Measurements from ENCODE around the gene TMBIM4.
A peak's percentile ranks its signal among the peaks of the same experiment; 100 is the strongest.

TMBIM4 gene

DNA sequence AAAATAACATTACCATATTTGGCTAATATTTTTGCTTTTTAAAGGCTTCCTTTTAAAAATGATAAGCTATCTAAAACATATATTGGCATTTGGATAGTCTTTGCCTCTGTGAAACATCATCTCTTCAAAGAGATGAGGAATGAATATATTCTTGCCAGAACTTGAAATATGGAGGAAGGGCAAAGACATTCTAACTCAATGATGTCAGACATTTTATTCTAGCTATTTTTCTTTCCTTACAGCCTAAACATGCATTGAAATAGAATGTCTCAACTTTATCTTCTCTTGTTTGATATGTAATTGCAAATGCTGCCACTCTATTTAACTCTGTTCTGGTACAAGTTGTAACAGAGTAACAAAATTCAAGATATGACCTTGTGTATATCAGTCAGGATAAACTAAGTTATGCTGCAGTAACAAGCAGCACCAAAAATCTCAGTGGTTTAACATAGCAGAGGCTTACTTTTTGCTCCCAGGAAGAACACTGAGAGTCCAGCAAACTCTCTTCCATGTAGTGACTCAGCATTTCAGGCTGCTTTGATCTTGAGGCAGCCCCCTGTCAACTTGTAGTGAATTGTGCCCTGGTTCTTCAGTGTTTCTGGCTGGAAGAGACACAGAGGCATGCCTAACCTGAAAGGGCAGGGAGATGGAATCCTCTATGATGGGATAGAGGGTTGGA lies 30.2 kb upstream of the TMBIM4 start:
- no peak overlapping the region for H3K4me3 ChIP-seq (ENCODE audit: control insufficient read depth, low read depth, low read length)
- peak; percentile 23 for DNase-seq (ENCODE audit: low read depth)
- TF ChIP-seq, protein P1, sequence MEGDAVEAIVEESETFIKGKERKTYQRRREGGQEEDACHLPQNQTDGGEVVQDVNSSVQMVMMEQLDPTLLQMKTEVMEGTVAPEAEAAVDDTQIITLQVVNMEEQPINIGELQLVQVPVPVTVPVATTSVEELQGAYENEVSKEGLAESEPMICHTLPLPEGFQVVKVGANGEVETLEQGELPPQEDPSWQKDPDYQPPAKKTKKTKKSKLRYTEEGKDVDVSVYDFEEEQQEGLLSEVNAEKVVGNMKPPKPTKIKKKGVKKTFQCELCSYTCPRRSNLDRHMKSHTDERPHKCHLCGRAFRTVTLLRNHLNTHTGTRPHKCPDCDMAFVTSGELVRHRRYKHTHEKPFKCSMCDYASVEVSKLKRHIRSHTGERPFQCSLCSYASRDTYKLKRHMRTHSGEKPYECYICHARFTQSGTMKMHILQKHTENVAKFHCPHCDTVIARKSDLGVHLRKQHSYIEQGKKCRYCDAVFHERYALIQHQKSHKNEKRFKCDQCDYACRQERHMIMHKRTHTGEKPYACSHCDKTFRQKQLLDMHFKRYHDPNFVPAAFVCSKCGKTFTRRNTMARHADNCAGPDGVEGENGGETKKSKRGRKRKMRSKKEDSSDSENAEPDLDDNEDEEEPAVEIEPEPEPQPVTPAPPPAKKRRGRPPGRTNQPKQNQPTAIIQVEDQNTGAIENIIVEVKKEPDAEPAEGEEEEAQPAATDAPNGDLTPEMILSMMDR (conservative IDR thresholded peaks at IDR 0.05; ENCODE audit: control insufficient read depth, insufficient read depth, low read depth, low read length) = no peak

DNA sequence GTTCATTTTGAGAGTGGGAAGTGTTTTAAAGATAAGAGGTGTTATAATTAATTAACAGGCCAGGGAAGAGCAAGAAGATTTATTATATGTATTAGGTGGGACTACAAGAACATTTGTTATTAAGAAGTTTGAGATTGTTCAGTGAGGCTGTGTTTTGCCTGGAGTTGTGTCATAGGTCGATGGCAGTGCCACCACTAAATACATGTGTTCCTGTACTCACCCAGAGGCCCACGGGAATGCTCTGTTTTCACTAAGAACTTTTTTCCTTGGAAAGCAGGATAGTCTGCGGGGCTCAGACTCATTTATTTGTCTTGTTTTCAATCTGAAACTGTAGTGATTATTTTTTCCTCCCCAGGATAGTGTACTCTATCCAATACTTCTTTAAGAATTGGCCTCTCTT lies 29.3 kb upstream of the TMBIM4 start:
- TF ChIP-seq, protein P1 (conservative IDR thresholded peaks at IDR 0.05; ENCODE audit: control insufficient read depth, insufficient read depth, low read depth, low read length) = no peak
- H3K4me3 ChIP-seq (ENCODE audit: control insufficient read depth, low read depth, low read length) = no peak overlapping the region
- no peak for DNase-seq (ENCODE audit: low read depth)

DNA sequence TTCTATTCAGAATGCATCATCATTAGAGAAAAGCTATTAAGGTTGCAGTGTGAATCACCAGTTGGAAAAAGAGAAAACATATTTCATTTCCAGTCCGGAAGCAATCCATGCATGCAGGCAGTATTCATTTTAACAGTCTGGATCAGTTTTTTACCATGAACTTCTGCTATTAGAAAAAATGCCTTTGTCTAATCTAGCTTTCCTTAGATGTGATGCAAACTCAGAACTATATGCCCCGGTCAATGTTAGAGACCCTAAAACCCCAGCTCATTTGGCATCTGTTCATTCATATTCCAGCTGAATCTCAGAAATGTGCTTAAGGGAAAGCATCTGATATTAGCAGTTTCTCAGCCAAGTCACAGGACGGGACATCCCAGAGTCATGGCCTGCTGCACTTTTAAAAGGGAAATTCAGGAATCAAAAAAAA lies 27.7 kb upstream of the TMBIM4 start:
- TF ChIP-seq, protein P1 (conservative IDR thresholded peaks at IDR 0.05; ENCODE audit: control insufficient read depth, insufficient read depth, low read depth, low read length) = no peak
- peak; percentile 50 for DNase-seq (ENCODE audit: low read depth)

DNA sequence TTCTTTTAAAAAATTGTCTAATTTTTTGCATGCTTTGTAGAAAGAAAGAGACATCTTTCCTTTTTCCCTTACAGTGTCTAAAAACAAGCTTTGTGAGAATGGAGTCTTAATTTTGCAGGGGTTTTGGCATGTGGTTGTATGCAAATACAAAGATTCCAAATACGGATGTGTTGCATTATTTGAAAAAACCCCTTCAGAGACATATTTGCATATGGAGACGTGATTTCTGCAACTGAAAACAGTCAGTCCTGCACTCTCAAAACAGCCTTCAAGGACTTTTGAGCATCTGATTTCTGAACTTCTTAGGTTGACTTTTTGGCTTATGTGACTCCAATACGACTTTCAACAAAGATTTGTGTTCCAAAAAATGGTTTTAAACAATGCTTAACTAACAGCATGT lies 27.0 kb upstream of the TMBIM4 start:
- no peak for DNase-seq (ENCODE audit: low read depth)
- TF ChIP-seq, protein P1 (conservative IDR thresholded peaks at IDR 0.05; ENCODE audit: control insufficient read depth, insufficient read depth, low read depth, low read length) = no peak
- H3K4me3 ChIP-seq (ENCODE audit: control insufficient read depth, low read depth, low read length) = no peak overlapping the region

More for the DNA sequence above, 27.7 kb upstream of the TMBIM4 start:
- H3K4me3 ChIP-seq (ENCODE audit: control insufficient read depth, low read depth, low read length) = no peak overlapping the region

DNA sequence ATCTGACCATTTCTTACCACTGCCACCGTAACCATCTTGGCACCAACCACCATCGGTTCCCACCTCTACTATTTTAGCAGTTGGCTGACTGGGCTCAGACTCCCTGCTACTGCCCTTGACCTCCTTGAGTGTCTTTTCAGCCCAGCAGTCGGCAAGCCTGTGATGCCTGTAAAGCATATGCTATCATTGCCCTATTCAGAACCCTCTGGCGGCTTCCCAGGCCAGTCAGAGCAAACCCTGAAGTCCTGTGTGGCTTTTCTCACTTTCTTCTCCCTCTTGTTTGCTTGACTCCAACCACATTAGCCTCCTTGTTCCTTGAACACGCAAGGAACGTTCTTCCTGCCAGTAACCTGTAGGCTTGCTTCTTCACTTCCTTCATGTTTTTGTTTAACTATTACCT lies 25.4 kb upstream of the TMBIM4 start:
- no peak overlapping the region for H3K4me3 ChIP-seq (ENCODE audit: control insufficient read depth, low read depth, low read length)
- TF ChIP-seq, protein P1 (conservative IDR thresholded peaks at IDR 0.05; ENCODE audit: control insufficient read depth, insufficient read depth, low read depth, low read length) = no peak
- DNase-seq (ENCODE audit: low read depth) = no peak

DNA sequence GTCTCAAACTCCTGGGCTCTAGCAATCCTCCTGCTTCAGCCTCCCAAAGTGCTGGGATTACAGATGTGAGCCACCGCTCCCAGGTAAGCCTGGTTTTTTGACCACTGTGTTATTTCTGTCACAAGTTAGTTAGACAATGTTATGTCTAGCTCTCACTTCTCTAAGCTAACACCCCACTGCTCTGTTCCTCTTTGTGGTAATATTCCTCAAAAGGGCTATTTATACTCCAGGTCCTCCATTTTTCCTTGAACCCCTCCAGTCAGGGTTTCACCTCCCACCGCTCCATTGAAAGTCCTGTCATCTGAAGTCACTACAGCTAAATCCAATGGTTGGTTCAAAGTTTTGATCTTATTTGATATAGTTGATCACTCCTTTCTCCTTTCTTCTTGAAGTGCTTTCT lies 24.3 kb upstream of the TMBIM4 start:
- no peak for DNase-seq (ENCODE audit: low read depth)
- TF ChIP-seq, protein P1 (conservative IDR thresholded peaks at IDR 0.05; ENCODE audit: control insufficient read depth, insufficient read depth, low read depth, low read length) = no peak
- H3K4me3 ChIP-seq (ENCODE audit: control insufficient read depth, low read depth, low read length) = no peak overlapping the region

Measured in fibroblast of mammary gland (primary cell).